ENCODE data around the gene PTPRJ. TPM values are rescaled to one million over a fixed set of nuclear protein-coding genes. Genes with fewer than 3 reads are reported as not detected.

Gene PTPRJ
- total and polyA plus RNA-seq, 2 of the 13 experiments (the other 11 are each of a cell fraction or from before 2014, with no cell fraction given): 1.0 to 1.2 TPM

- no peak for TF ChIP-seq ZNF318 (CRISPR knock-in tag; IDR thresholded peaks at IDR 0.05)
- no peak for TF ChIP-seq MED8 (CRISPR knock-in tag; IDR thresholded peaks at IDR 0.05; ENCODE audit: insufficient replicate concordance)
- 0 out of 2 replicates have a peak, but pooled peaks have one; percentile 23 for TF ChIP-seq ZNF12 (CRISPR knock-in tag; IDR thresholded peaks at IDR 0.05)
- no peak for TF ChIP-seq NFAT5 (CRISPR knock-in tag; IDR thresholded peaks at IDR 0.05)
- peak; percentile 76 for TF ChIP-seq FOXO1 (CRISPR knock-in tag; IDR thresholded peaks at IDR 0.05)
- peak; percentile 51; the same call in 1 of the 2 replicates for TF ChIP-seq HDAC1 (CRISPR knock-in tag; IDR thresholded peaks at IDR 0.05)
- TF ChIP-seq RXRA (CRISPR knock-in tag; IDR thresholded peaks at IDR 0.05): peak; percentile 79
- peak; percentile 86; the same call in 1 of the 2 replicates for TF ChIP-seq TBX2 (CRISPR knock-in tag; IDR thresholded peaks at IDR 0.05; ENCODE audit: borderline replicate concordance)
- no peak for TF ChIP-seq ZNF180 (CRISPR knock-in tag; IDR thresholded peaks at IDR 0.05; ENCODE audit: borderline replicate concordance, low read depth)
- no peak for TF ChIP-seq ZMAT5 (CRISPR knock-in tag; IDR thresholded peaks at IDR 0.05; ENCODE audit: borderline replicate concordance, low read depth)
- TF ChIP-seq HMGA1 (CRISPR knock-in tag; conservative IDR thresholded peaks at IDR 0.05): no peak
- TF ChIP-seq ZNF777 (CRISPR knock-in tag; IDR thresholded peaks at IDR 0.05): no peak
- no peak for TF ChIP-seq PAWR (CRISPR knock-in tag; IDR thresholded peaks at IDR 0.05; ENCODE audit: borderline replicate concordance)
- no peak for TF ChIP-seq TOE1 (CRISPR knock-in tag; IDR thresholded peaks at IDR 0.05)
These were observed 38.3 kb upstream of the PTPRJ start (continued) for GRCh38 chr11:47941907-47942558.
